Activated T-helper 2 cell treated with anti-CD3 and anti-CD28 coated beads, Interferon-gamma antibody, Interleukin-2, Interleukin-4, amounts not matched to agents 10 μg/mL and 5 μg/mL and 100 μg/mL, durations not matched to agents 14 hours and 24 hours and 36 hours (primary cell): ENCODE results near the gene GNPTG. TPM values are rescaled to one million over a fixed set of nuclear protein-coding genes. Genes with fewer than 3 reads are reported as not detected.

ENCODE experiments used
- DNase-seq: peaks from one replicate; pipeline ENCODE4 v3.0.0; 2021; ENCODE audit warnings: low spot score
- H3K27ac Mint-ChIP-seq: one replicate; pipeline ENCODE4 v1.8.0; 2021; ENCODE audit warnings: mixed read lengths
- H3K27me3 Mint-ChIP-seq: one replicate; pipeline ENCODE4 v1.8.0; 2021; ENCODE audit warnings: low read depth, mixed read lengths
- H3K36me3 Mint-ChIP-seq: one replicate; pipeline ENCODE4 v1.8.0; 2021; ENCODE audit warnings: low read depth, mixed read lengths
- H3K4me1 Mint-ChIP-seq: one replicate; pipeline ENCODE4 v1.8.0; 2021; ENCODE audit warnings: low read depth, mixed read lengths
- H3K4me3 Mint-ChIP-seq: one replicate; pipeline ENCODE4 v1.8.0; 2021; ENCODE audit warnings: low read depth, mild to moderate bottlenecking, moderate library complexity, mixed read lengths
- H3K9me3 Mint-ChIP-seq: one replicate; pipeline ENCODE4 v1.8.0; 2021; ENCODE audit warnings: mixed read lengths
- intact Hi-C: fragments of 100-400 bp; cut with micrococcal nuclease; formaldehyde crosslinking; loops from one replicate; pipeline ENCODE4 v1.15.1; 2023
- total RNA-seq: library from RNA; stranded (reverse); gene quantifications from 2 replicates; pipeline ENCODE4 v1.2.3, GENCODE V29; 2022

Gene GNPTG
- total RNA-seq, 1 donor from 2014 or later: 24.1 TPM

DNA sequence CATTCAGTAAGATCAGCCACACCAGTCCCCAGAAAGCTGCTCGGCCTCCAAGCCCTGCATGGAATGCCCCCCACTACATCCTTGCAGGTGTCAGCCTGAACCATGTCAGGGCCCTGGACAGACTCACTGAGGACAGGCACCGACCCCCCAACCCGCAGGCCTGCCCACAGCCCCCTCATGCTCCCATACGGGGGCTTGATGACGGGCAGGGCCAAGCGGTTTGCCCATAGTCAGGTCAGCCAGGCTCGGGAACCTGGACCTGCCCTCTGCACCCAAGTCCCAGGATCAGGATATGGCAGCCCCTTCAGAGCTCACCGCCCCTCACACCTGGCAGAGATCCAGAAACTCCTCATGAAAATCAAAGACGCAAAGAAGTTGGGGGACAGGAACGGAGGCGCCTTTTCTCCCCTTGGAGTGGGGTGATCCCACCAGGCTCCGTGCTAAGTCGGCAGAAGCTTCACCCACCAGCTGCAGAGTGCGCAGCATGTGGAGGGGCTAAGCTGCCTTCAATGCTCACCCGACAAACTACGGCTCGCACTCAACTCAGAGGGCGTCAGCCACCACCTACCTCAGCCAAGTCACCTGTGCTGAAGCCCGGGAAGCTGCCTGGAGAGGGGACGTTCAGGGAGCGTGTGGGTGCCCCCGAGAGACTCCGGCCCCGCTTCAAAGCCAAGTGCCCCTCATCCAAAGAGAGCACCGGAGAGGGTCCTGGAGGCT, 26.5 kb downstream of the GNPTG start:
- H3K36me3 Mint-ChIP-seq: peaks cover 8% of the 10 kb centered on the region

DNA sequence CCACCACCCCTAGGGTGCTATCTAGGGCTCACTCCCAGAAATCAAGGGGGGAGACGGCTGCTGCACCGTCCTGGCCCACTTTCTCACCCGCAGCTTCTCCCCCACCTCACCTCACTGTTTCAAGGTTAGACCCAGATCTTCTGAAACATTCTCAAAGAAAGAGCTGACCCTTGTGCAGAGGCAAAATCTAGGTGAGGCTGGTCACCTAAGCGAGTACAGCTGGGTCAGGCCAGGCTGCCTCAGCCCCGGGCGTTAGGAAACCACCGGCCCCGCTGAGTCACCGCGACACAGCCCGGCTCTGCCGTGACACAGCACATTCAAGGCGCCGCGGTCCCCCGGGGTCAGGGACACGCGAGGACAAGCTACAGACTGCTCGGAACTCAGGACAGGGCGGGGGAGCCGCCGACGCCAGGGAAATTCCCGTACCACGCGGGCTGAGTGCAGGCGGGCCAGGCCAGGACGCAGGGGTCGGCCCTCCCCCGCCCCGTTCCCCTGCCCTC, 27.1 kb downstream of the GNPTG start:
- Mint-ChIP-seq H3K36me3 (peaks cover 8% of the 10 kb centered on the region), H3K4me1 (peaks cover 12% of the 10 kb centered on the region), H3K27ac (peak overlapping the region; percentile 88), H3K4me3 (peak overlapping the region; percentile 88), H3K27me3 (no peaks in the 10 kb centered on the region), H3K9me3 (no peaks in the 10 kb centered on the region)
- intact Hi-C loops: loop anchor here (2.0 kb wide), 1 partner anchor 70 kb away; the partner anchor contains the start of gene UBE2I
- DNase-seq: peak; percentile 56

More for the DNA sequence above, 26.5 kb downstream of the GNPTG start:
- Mint-ChIP-seq H3K9me3 (no peaks in the 10 kb centered on the region), H3K4me1 (peaks cover 12% of the 10 kb centered on the region), H3K27me3 (no peaks in the 10 kb centered on the region), H3K4me3 (peak overlapping the region; percentile 88), H3K27ac (peak overlapping the region; percentile 88)
- intact Hi-C loops: loop anchor here (2.0 kb wide), 1 partner anchor 69 kb away; the partner anchor contains the start of gene UBE2I
- no peak for DNase-seq

DNA sequence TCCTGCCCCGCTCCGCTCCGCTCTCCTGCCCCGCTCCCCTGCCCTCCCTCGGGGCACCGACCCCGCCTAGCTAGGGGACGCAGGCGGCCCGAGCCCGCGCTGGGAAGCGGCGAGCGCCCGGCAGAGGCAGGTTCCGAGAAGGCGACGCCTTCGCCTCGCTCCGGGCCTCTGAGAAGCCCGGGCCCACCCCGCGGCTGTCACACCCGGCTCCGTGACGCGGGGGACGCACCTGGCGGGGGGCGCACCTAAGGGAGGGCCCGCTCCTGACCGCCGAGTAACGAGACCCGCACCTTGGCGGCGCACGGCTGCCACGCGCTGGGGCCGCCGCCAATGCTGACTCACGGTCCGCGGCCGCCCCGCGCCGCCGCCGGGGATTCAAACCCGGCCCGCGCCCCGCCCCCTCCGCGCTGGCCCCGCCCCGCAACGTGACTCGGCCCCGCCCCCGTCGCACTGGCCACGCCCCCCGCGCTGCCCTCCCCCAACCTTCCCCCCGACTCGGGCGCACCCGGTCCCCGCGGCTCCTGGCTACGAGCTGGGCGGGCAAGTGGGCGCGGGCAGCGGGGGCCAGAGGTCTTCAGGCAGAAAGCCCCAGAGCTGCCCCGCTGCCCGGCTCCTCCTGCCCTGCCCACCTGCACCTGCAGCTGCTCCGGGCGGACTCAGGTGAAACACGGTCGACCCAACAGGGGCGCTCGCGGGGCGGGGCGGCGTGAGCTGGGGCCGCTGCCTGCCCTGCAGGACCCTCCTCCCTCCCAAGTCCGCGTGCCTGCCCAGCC, 27.8 kb downstream of the GNPTG start:
- peak; percentile 58 for DNase-seq
- Mint-ChIP-seq H3K36me3 (peaks cover 8% of the 10 kb centered on the region), H3K4me1 (peaks cover 12% of the 10 kb centered on the region), H3K9me3 (no peaks in the 10 kb centered on the region), H3K27me3 (no peaks in the 10 kb centered on the region), H3K4me3 (peak overlapping the region; percentile 73), H3K27ac (peak overlapping the region; percentile 60)
- intact Hi-C loops: loop anchor here (2.0 kb wide), 1 partner anchor 71 kb away; the partner anchor contains the start of gene UBE2I

DNA sequence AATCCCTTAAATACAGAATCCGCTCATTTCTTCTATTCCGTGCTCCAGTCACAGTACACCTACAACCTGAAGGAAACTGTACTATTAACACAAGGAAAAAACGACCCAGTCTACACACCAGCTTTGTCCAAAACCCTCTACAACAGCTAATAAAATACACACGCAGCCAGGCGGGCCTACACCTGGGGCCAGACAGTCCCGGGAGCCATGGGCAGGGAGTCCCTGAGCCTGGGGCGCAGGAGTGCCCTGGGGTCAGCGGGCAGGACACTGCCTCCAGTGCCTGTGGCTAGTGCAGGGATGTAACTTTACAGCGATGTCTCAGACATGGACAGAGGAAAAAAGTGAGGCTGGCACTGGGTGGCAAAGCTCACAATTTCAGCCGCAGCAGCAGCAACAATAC, 28.5 kb downstream of the GNPTG start:
- Mint-ChIP-seq H3K4me3 (peak overlapping the region; percentile 73), H3K36me3 (peaks cover 11% of the 10 kb centered on the region), H3K9me3 (no peaks in the 10 kb centered on the region), H3K4me1 (peaks cover 12% of the 10 kb centered on the region), H3K27ac (peak overlapping the region; percentile 60), H3K27me3 (no peaks in the 10 kb centered on the region)
- intact Hi-C loops: no loop called here
- DNase-seq: no peak

DNA sequence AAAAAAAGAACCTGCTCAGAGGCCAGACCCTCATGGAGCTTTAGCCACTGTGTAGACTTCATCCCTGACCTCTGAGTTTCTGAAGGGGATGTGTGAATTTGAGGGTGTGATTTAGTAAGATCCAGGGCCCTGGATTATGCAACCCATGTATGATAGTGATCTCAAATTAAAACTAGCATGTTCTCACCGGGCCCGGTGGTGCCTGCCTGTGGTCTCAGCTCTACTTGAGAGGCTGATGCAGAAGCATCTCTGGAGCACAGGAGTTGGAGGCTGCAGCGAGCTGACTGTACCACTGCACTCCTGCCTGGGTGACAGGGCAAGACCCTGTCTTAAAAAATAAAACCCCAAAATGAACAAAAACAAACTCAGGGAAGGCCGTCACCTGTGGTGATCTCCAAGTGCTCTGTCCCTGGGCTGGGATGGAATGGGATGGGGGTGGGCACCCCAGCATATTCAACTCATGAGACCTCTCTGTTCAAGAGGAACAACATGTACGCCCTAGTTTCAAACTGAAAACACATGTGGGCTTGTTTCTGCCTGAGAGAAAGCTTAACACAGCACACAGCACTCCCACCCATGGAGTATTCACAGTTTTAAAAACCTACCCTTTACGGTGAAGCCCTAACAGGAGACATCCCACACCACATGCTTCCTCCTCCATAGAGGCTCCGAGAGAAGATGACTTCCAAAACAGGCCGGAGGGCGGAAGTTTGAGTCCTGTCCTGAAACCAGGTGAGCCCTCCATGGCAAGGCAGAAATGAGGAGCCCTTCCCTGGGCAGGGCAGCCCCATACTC, 30.1 kb downstream of the GNPTG start:
- H3K36me3 Mint-ChIP-seq: peaks cover 11% of the 10 kb centered on the region
- H3K27ac Mint-ChIP-seq: no peak overlapping the region
- peaks cover 12% of the 10 kb centered on the region for H3K4me1 Mint-ChIP-seq
- no peak overlapping the region for H3K4me3 Mint-ChIP-seq
- DNase-seq: no peak
- H3K9me3 Mint-ChIP-seq: no peaks in the 10 kb centered on the region
- intact Hi-C loops: no loop called here
- H3K27me3 Mint-ChIP-seq: no peaks in the 10 kb centered on the region

DNA sequence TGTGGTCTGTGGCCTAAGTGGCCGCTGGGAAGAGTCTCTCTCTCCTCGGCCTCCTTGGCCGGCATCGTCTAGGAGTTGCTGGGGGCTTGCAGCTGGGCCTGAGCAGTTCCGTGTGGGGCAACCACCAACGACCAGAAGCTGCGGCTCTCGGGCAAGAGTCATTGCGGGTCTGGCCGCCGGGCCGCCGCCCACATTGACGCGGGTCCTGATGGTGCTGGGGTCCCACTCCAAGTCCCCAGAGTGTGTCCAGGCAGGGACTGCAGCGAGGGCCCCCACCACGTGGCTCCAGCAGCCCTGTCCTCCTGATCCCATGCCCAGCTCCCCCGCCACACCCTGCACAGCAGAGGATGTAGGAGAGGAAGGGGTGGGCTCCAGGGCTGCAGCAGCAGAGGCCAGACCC, 31.8 kb downstream of the GNPTG start:
- intact Hi-C loops: no loop called here
- no peak overlapping the region for H3K27ac Mint-ChIP-seq
- peaks cover 6% of the 10 kb centered on the region for H3K4me1 Mint-ChIP-seq
- H3K4me3 Mint-ChIP-seq: no peak overlapping the region
- no peaks in the 10 kb centered on the region for H3K9me3 Mint-ChIP-seq
- no peaks in the 10 kb centered on the region for H3K27me3 Mint-ChIP-seq
- no peak for DNase-seq
- peaks cover 11% of the 10 kb centered on the region for H3K36me3 Mint-ChIP-seq

DNA sequence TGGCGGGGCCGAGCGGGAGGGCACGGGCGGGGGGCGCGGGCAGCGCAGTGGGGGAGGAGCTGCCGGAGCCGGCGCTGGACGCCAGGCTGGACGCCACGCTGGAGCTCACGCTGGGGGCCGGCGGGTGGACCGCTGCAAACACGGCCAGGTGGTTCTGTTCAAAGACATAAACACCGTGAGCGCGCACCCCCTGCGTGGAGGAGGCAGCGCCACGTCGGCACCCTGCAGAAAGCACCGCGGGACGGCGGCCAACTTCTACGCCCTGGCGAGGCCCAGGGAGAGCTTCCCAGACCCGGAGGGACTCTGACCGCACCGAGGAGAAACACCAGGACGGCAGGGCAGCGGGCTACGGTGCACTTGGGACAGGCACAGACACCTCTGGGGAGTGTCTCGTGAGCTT, 33.5 kb downstream of the GNPTG start:
- no peaks in the 10 kb centered on the region for H3K4me1 Mint-ChIP-seq
- H3K4me3 Mint-ChIP-seq: no peak overlapping the region
- no peaks in the 10 kb centered on the region for H3K9me3 Mint-ChIP-seq
- DNase-seq: no peak
- intact Hi-C loops: no loop called here
- H3K36me3 Mint-ChIP-seq: peaks cover 10% of the 10 kb centered on the region
- no peak overlapping the region for H3K27ac Mint-ChIP-seq
- H3K27me3 Mint-ChIP-seq: no peaks in the 10 kb centered on the region

DNA sequence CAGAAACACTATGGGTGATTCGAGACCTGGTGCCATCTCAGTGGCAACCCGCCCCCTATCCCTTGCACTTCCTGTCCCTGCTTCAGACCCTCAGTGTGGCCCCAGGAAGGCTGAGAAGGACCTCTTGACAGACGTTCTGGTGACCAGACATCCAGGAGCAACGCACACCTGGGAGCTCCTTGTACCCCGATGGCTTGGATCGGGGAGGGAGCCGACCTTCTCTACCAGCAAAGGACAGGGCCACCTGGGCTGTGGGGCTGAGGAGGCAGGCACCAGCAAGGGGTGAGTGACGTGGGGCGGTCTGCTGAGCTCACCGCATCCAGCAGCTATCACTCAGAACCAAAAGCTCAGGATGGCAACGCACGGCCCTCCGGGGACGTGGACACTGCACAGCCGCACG, 35.6 kb downstream of the GNPTG start:
- H3K4me3 Mint-ChIP-seq: no peak overlapping the region
- intact Hi-C loops: no loop called here
- H3K9me3 Mint-ChIP-seq: no peaks in the 10 kb centered on the region
- H3K36me3 Mint-ChIP-seq: peaks cover 10% of the 10 kb centered on the region
- no peak overlapping the region for H3K27ac Mint-ChIP-seq
- H3K4me1 Mint-ChIP-seq: no peaks in the 10 kb centered on the region
- no peaks in the 10 kb centered on the region for H3K27me3 Mint-ChIP-seq
- DNase-seq: no peak

DNA sequence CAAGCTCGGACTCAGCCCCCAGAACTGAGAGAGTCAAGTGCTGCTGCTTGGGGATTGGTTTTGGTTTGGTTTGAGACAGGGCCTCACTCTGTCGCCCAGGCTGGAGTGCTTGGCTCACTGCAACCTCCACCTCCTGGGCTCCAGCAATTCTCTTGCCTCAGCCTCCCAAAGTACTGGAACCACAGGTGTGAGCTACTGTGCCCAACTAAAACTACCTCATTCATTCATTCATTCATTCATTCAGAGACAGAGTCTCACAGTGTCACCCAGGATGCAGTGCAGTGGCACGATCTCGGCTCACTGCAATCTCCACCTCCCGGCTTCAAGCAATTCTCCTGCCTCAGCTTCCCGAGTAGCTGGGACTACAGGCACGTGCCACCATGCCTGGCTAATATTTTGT, 38.0 kb downstream of the GNPTG start:
- DNase-seq: no peak
- Mint-ChIP-seq H3K9me3 (no peaks in the 10 kb centered on the region), H3K27me3 (no peaks in the 10 kb centered on the region), H3K27ac (no peak overlapping the region), H3K4me1 (no peaks in the 10 kb centered on the region), H3K4me3 (no peak overlapping the region), H3K36me3 (peaks cover 16% of the 10 kb centered on the region)
- intact Hi-C loops: no loop called here

DNA sequence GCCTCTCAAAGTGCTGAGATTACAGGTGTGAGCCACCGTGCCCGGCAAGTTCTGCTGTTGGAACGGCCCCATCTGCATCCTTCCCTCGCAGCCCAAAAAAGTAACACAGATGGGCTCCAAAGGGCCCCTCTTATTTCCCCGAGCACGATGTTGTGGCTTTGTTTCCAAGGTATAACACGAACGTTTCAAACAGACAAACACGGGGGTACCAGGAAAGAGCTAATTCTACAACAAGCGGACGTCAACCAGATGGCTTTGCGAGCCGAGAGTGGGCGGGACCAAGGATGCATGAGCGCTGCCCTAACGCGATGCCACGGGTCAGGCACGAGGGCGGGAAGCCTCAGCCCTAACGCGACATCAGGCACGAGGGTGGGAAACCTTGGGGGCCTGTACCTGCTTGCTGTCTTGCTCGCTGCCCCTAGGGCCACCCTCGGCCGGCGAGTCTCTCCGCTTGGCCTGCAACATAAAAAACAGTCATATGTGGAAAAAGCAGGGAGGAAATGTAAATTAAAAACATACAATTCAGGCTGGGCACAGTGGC, 38.6 kb downstream of the GNPTG start:
- Mint-ChIP-seq H3K9me3 (no peaks in the 10 kb centered on the region), H3K36me3 (peaks cover 14% of the 10 kb centered on the region), H3K27ac (no peak overlapping the region), H3K4me3 (no peak overlapping the region), H3K27me3 (no peaks in the 10 kb centered on the region), H3K4me1 (no peaks in the 10 kb centered on the region)
- intact Hi-C loops: no loop called here
- no peak for DNase-seq

DNA sequence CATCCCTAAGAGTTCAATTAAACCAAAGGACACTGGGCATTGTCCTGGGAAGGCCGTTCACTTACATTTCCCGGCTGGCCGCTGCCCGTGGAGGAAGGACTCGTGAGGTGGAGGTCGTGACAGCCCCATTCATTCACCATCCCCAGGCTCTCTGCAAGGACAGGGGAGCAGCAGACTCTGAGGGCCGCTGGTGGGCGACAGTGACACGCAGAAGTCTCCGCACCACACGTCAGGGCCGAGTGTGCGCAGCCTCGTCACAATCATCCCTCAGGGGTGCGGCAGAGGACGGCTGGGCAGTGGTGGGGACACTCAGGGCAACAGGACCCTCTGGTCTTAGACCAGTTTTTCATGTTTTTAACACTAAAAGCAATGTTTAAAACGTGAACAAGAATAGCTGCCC, 41.1 kb downstream of the GNPTG start:
- Mint-ChIP-seq H3K4me3 (no peak overlapping the region), H3K9me3 (no peaks in the 10 kb centered on the region), H3K27ac (no peak overlapping the region), H3K27me3 (no peaks in the 10 kb centered on the region), H3K36me3 (peaks cover 17% of the 10 kb centered on the region), H3K4me1 (no peaks in the 10 kb centered on the region)
- no peak for DNase-seq
- intact Hi-C loops: no loop called here

DNA sequence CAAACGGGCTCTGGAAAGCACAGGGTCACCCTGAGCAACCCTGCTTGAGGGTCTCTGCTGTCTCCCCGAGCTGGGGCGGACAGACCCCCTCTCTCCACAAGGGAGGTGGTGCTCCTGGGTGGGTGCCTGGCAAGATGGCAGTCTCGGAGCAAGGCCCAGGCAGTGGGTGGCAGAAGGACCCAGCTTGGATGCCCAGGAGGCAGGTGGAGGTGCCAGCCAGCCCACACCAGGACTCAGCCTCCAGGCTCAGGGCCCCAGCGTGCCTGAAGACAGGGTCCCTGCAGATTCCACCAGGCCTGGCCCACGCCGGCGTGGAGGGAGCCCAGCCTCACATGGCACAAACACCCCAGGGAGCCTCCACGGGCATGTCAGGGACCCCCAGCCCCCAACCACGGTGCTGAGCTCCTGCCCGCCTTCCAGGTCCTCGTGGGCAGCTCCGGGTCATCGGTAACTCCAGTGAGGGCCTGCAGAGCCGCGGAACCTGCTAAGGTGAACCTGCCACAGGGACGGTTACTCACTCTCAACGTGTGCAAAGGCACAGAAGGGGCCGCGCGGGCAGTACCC, 42.0 kb downstream of the GNPTG start:
- intact Hi-C loops: no loop called here
- no peak for DNase-seq
- no peak overlapping the region for H3K27ac Mint-ChIP-seq
- no peaks in the 10 kb centered on the region for H3K27me3 Mint-ChIP-seq
- no peaks in the 10 kb centered on the region for H3K4me1 Mint-ChIP-seq
- peaks cover 22% of the 10 kb centered on the region for H3K36me3 Mint-ChIP-seq
- no peak overlapping the region for H3K4me3 Mint-ChIP-seq
- no peaks in the 10 kb centered on the region for H3K9me3 Mint-ChIP-seq
